K562 (cell line): ENCODE data around the gene MYOM1. TPM values are rescaled to one million over a fixed set of nuclear protein-coding genes. Genes with fewer than 3 reads are reported as not detected.

Source experiments
- ATAC-seq: fragments of 200-7000 bp; cut with Tn5 transposase; 3 replicates; pipeline ENCODE4 v1.9.1; 2020; ENCODE audit warnings: moderate library complexity
- BruUV-seq: library from RNA; stranded (reverse); fragments of 400-500 nt; replicated peaks from 2 replicates; lab custom pipeline; 2021; lab: Mats Ljungman, UMichigan
- CTCF ChIA-PET: fragments of 300-600 bp; formaldehyde crosslinking; extraction: SDS; loops from one replicate; lab custom pipeline; 2021; ENCODE audit warnings: low intra/inter-chr PET ratio; lab: Yijun Ruan, JAX
- POLR2A ChIA-PET: fragments of 300-600, 350-650 bp; sonication (Branson Sonifier 250); formaldehyde crosslinking; extraction: SDS; loops from one replicate; lab custom pipeline; 2021; ENCODE audit warnings: antibody characterized with exemption, inconsistent platforms; lab: Yijun Ruan, JAX
- DNase-seq, 4 experiments: peaks; one replicate each; pipeline versions ENCODE4 v3.0.0 to v3.0.0-alpha.2; 2011 to 2018; ENCODE audit warnings: low spot score in 3 of 4, mixed read lengths in 3 of 4; ENCODE audit errors: extremely low read depth in 1 of 4
- FAIRE-seq: peaks from 2 replicates; lab custom pipeline; 2011; peaks lifted over from hg19 to GRCh38; lab: Jason Lieb, UNC
- H2AFZ ChIP-seq: 2 replicates; pipeline ENCODE4 v1.6.0; 2011; ENCODE audit warnings: low read depth, low read length, control low read depth, inconsistent platforms
- H3K27ac ChIP-seq: fragments of 200-600 bp; 3 replicates; pipeline ENCODE4 v1.8.0; 2011; ENCODE audit warnings: low read depth, mild to moderate bottlenecking, control low read depth, inconsistent platforms, low read length, moderate library complexity, mixed read lengths; ENCODE audit errors: extremely low read depth
- H3K27me3 ChIP-seq, 2 experiments: fragments of 300-600 bp in 1 of 2; 2 replicates in 1 of 2; 3 replicates in 1 of 2; pipeline versions ENCODE4 v1.6.0 to v1.8.0; 2011; ENCODE audit warnings: inconsistent platforms in 2 of 2, low read length in 2 of 2, mild to moderate bottlenecking in 1 of 2, mixed read lengths in 1 of 2, moderate library complexity in 1 of 2; ENCODE audit not compliant: control insufficient read depth in 2 of 2, insufficient read depth in 2 of 2
- H3K36me3 ChIP-seq: fragments of 300-600 bp; 3 replicates; pipeline ENCODE4 v1.8.0; 2011; ENCODE audit warnings: mild to moderate bottlenecking, low read length, inconsistent platforms; ENCODE audit not compliant: control insufficient read depth, insufficient read depth
- H3K4me1 ChIP-seq, 2 experiments: fragments of 200-600 bp in 1 of 2; replicated peaks in 1 of 2; 2 replicates in 1 of 2; 3 replicates in 1 of 2; pipeline versions ENCODE4 v1.5.1 to v1.8.0; 2011; ENCODE audit warnings: inconsistent platforms in 2 of 2, low read length in 2 of 2, mild to moderate bottlenecking in 1 of 2, mixed read lengths in 1 of 2, moderate library complexity in 1 of 2; ENCODE audit not compliant: control insufficient read depth in 2 of 2, insufficient read depth in 2 of 2
- H3K4me2 ChIP-seq: 2 replicates; pipeline ENCODE4 v1.6.1; 2011; ENCODE audit warnings: low read length, control low read depth, inconsistent platforms, mixed read lengths; ENCODE audit not compliant: insufficient read depth
- H3K4me3 ChIP-seq: fragments of 200-600 bp; sonication (generic), shearing (Covaris generic); 2 replicates; pipeline ENCODE4 v1.5.1; 2016; ENCODE audit warnings: control low read depth, inconsistent platforms
- H3K79me2 ChIP-seq: fragments of 200-600 bp; 3 replicates; pipeline ENCODE4 v1.8.0; 2011; ENCODE audit warnings: low read length, inconsistent platforms; ENCODE audit not compliant: control insufficient read depth, insufficient read depth
- H3K9ac ChIP-seq, 2 experiments: 2 replicates each; pipeline versions ENCODE4 v1.6.0 to v1.6.1; 2011; ENCODE audit warnings: low read depth in 2 of 2, low read length in 2 of 2, control low read depth in 1 of 2, inconsistent platforms in 1 of 2, mild to moderate bottlenecking in 1 of 2, mixed read lengths in 1 of 2; ENCODE audit not compliant: insufficient read depth in 1 of 2
- H3K9me1 ChIP-seq: one replicate; pipeline ENCODE4 v1.6.0; 2011; ENCODE audit warnings: inconsistent platforms, mild to moderate bottlenecking, low read length, moderate library complexity; ENCODE audit not compliant: control insufficient read depth, insufficient read depth
- H3K9me3 ChIP-seq: replicated peaks from 2 replicates; pipeline ENCODE4 v1.5.1; 2011; ENCODE audit warnings: low read depth, low read length, inconsistent platforms; ENCODE audit not compliant: control insufficient read depth, insufficient read depth
- H4K20me1 ChIP-seq: replicated peaks from 2 replicates; pipeline ENCODE4 v1.6.1; 2011; ENCODE audit warnings: low read length, inconsistent platforms, mixed read lengths; ENCODE audit not compliant: control insufficient read depth, insufficient read depth
- ARID1B ChIP-seq: fragments of 450-650 bp; IDR thresholded peaks from 2 replicates; pipeline ENCODE4 v1.6.1; 2016; ENCODE audit warnings: antibody characterized with exemption, mild to moderate bottlenecking, inconsistent platforms
- CBX3 ChIP-seq, 2 experiments: IDR thresholded peaks; 1 replicate in 1 of 2; 2 replicates in 1 of 2; pipeline ENCODE4 v1.6.1; 2012; ENCODE audit warnings: inconsistent platforms in 2 of 2, low read length in 2 of 2, borderline replicate concordance in 1 of 2, control low read depth in 1 of 2
- KLF6 ChIP-seq: fragments of 250-450 bp; sonication (Bioruptor Pico); IDR thresholded peaks from 2 replicates; pipeline ENCODE4 v1.4.0; 2020; ENCODE audit warnings: mild to moderate bottlenecking, moderate library complexity, borderline replicate concordance
- MEF2A ChIP-seq: IDR thresholded peaks from 2 replicates; pipeline ENCODE4 v1.6.1; 2011; ENCODE audit warnings: low read depth, mild to moderate bottlenecking, low read length, moderate library complexity; ENCODE audit not compliant: control insufficient read depth
- NCOA6 ChIP-seq: fragments of 450-650 bp; IDR thresholded peaks from 2 replicates; pipeline ENCODE4 v1.6.1; 2017; ENCODE audit warnings: mild to moderate bottlenecking
- PHF21A ChIP-seq: fragments of 450-650 bp; IDR thresholded peaks from 2 replicates; pipeline ENCODE4 v1.6.1; 2017; ENCODE audit warnings: low read depth, borderline replicate concordance
- RBM22 ChIP-seq: fragments of 200-400 bp; formaldehyde crosslinking; IDR thresholded peaks from 2 replicates; pipeline ENCODE4 v1.6.1; 2018; ENCODE audit warnings: low read length, low read depth; ENCODE audit not compliant: poor library complexity, severe bottlenecking
- SPI1 ChIP-seq: IDR thresholded peaks from 2 replicates; pipeline ENCODE4 v1.6.1; 2011; ENCODE audit warnings: low read depth, low read length, control low read depth, borderline replicate concordance
- SUPT5H ChIP-seq: fragments of 450-650 bp; IDR thresholded peaks from 2 replicates; pipeline ENCODE4 v1.6.1; 2016
- TAF7 ChIP-seq: fragments of 450-650 bp; IDR thresholded peaks from 2 replicates; pipeline ENCODE4 v1.6.1; 2016; ENCODE audit warnings: missing genetic modification characterization, missing compliant biosample characterization
- ZKSCAN8 ChIP-seq: fragments of 200-800 bp; sonication (Bioruptor generic); IDR thresholded peaks from 2 replicates; pipeline ENCODE4 v1.6.1; 2016; ENCODE audit warnings: missing genetic modification characterization, missing compliant biosample characterization
- ZNF395 ChIP-seq: fragments of 200-800 bp; sonication (Bioruptor generic); IDR thresholded peaks from 2 replicates; pipeline ENCODE4 v1.6.1; 2017; ENCODE audit warnings: missing genetic modification characterization, missing compliant biosample characterization
- ZNF586 ChIP-seq: fragments of 450-650 bp; formaldehyde crosslinking; conservative IDR thresholded peaks from 2 replicates; pipeline ENCODE4 v1.4.0; 2020; ENCODE audit warnings: mild to moderate bottlenecking, moderate library complexity
- WGBS: fragments of 100-300 bp; shearing (Covaris generic); methylation state at CpG from one replicate; pipeline ENCODE4 v1.1.6; 2016; ENCODE audit warnings: low coverage, mixed read lengths; ENCODE audit not compliant: insufficient coverage; ENCODE audit errors: missing lambda C conversion rate; 5-methylcytosine and 5-hydroxymethylcytosine counted together
- in situ Hi-C: fragments of 300-500 bp; cut with MboI; formaldehyde crosslinking; loops from 4 replicates; pipeline ENCODE4 v1.15.0; 2018; ENCODE audit warnings: inconsistent platforms, mixed read lengths
- intact Hi-C: fragments of 100-400 bp; cut with micrococcal nuclease; formaldehyde crosslinking; loops from 2 replicates; pipeline ENCODE4 v1.14.2; 2022
- polyA plus RNA-seq, 8 experiments: library from polyadenylated mRNA; depleted of rRNA in 4 of 8; stranded (reverse) in 5 of 8; unstranded in 3 of 8; fragments of >200 nt; fragmentation: Nextera tagmentation in 2 of 8; fragmentation: Illumina TruSeq in 1 of 8; extraction: Ambion mirVana in 2 of 8; extraction: Trizol in 1 of 8; gene quantifications; 2 replicates each; pipeline versions ENCODE4 v1.2.1 to v1.2.3, GENCODE V29; 2011 to 2014; ENCODE audit warnings: inconsistent platforms in 1 of 8, missing spikeins in 1 of 8
- total RNA-seq, 7 experiments: library from RNA; depleted of rRNA in 6 of 7; stranded (reverse); fragments of >200 nt in 6 of 7; fragmentation: Illumina TruSeq in 2 of 7; extraction: Trizol in 2 of 7; gene quantifications; 2 replicates each; pipeline versions ENCODE4 v1.2.1 to v1.2.3, GENCODE V29; 2011 to 2021; ENCODE audit warnings: low replicate concordance in 1 of 7
- TF ChIP-seq, protein P1 (sequence below): fragments of 250-450 bp; sonication (Bioruptor Pico); IDR thresholded peaks from 2 replicates; pipeline ENCODE4 v1.8.0; 2022; ENCODE audit warnings: moderate library complexity, mild to moderate bottlenecking, inconsistent platforms
- TF ChIP-seq, protein P2 (sequence below): fragments of 250-450 bp; sonication (Bioruptor Pico); IDR thresholded peaks from 2 replicates; pipeline ENCODE4 v1.8.0; 2022; ENCODE audit warnings: inconsistent platforms, mild to moderate bottlenecking, moderate library complexity, borderline replicate concordance
- TF ChIP-seq, protein P3 (sequence below), 2 experiments: fragments of 450-650 bp in 1 of 2; sonication (generic) in 1 of 2; formaldehyde crosslinking in 1 of 2; IDR thresholded peaks in 1 of 2; conservative IDR thresholded peaks in 1 of 2; 2 replicates each; pipeline versions ENCODE4 v1.6.1 to v1.8.1; 2016 to 2023; ENCODE audit warnings: mild to moderate bottlenecking in 2 of 2, moderate library complexity in 2 of 2, inconsistent platforms in 1 of 2, missing genetic modification reagents in 1 of 2

The MYOM1 gene
- total and polyA plus RNA-seq, 9 of the 15 experiments (the other 6 are each of a cell fraction or from before 2014, with no cell fraction given): 0.01 to 0.62 (median 0.25) TPM

GRCh38 chr18:3029215-3029952 is 190.4 kb downstream of the MYOM1 start:
- Histone ChIP-seq H3K27me3 (no peaks in the 10 kb centered on the region), H3K36me3 (no peaks in the 10 kb centered on the region), H3K4me3 (no peak overlapping the region), H4K20me1 (no peaks in the 10 kb centered on the region), H2AFZ (peak overlapping the region; percentile 80), H3K27ac (no peak overlapping the region; the same call in 2 of the 3 replicates), H3K79me2 (no peaks in the 10 kb centered on the region), H3K9me3 (no peaks in the 10 kb centered on the region), H3K4me2 (peak overlapping the region; percentile 63), H3K9me1 (no peaks in the 10 kb centered on the region), H3K9ac (peak overlapping the region; percentile 16 to 29; a peak in 2 of 4 replicates), H3K4me1 (peaks cover 3 to 17% of the 10 kb centered on the region in 2 experiments; a peak in 3 of 5 replicates)
- intact Hi-C loops: no loop called here
- CTCF ChIA-PET: no interaction called here
- POLR2A ChIA-PET: interaction anchor here (0.7 to 1.0 kb wide), 2 partner anchors 15 to 219 kb away, joined by 3 read pairs; partner anchors contain the start of gene MYL12A
- ATAC-seq: peak; percentile 76
- DNase-seq: peak in 3 of 4 experiments; percentile 24 to 64 (median 61)
- in situ Hi-C loops: no loop called here
- BruUV-seq: no TSS peak
- WGBS: 16% methylated on average over 12 of the region's 12 CpGs
- peak; percentile 86 for FAIRE-seq
- TF ChIP-seq MEF2A: peak; percentile 32; the same call in 1 of the 2 replicates
- no peak for TF ChIP-seq PHF21A
- no peak for TF ChIP-seq ZKSCAN8
- TF ChIP-seq, protein P1, sequence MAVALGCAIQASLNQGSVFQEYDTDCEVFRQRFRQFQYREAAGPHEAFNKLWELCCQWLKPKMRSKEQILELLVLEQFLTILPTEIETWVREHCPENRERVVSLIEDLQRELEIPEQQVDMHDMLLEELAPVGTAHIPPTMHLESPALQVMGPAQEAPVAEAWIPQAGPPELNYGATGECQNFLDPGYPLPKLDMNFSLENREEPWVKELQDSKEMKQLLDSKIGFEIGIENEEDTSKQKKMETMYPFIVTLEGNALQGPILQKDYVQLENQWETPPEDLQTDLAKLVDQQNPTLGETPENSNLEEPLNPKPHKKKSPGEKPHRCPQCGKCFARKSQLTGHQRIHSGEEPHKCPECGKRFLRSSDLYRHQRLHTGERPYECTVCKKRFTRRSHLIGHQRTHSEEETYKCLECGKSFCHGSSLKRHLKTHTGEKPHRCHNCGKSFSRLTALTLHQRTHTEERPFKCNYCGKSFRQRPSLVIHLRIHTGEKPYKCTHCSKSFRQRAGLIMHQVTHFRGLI (CRISPR knock-in tag): no peak
- TF ChIP-seq SUPT5H: no peak
- TF ChIP-seq ZNF586 (CRISPR knock-in tag): no peak
- 0 out of 3 replicates have a peak, but pooled peaks of 1 of the 2 experiments have one; percentile 14 for TF ChIP-seq CBX3 (IDR thresholded peaks at IDR 0.05; ENCODE audit: borderline replicate concordance in 1 of 2, low read length in 2 of 2)
- no peak for TF ChIP-seq NCOA6
- no peak for TF ChIP-seq KLF6 (CRISPR knock-in tag)
- peak; percentile 36; the same call in 1 of the 2 replicates for TF ChIP-seq ZNF395 (CRISPR knock-in tag)
- TF ChIP-seq SPI1: peak; percentile 54; the same call in 1 of the 2 replicates
- TF ChIP-seq TAF7 (tag): no peak
- TF ChIP-seq RBM22: no peak
- TF ChIP-seq ARID1B: 0 out of 2 replicates have a peak, but pooled peaks have one; percentile 15
- TF ChIP-seq, protein P2, sequence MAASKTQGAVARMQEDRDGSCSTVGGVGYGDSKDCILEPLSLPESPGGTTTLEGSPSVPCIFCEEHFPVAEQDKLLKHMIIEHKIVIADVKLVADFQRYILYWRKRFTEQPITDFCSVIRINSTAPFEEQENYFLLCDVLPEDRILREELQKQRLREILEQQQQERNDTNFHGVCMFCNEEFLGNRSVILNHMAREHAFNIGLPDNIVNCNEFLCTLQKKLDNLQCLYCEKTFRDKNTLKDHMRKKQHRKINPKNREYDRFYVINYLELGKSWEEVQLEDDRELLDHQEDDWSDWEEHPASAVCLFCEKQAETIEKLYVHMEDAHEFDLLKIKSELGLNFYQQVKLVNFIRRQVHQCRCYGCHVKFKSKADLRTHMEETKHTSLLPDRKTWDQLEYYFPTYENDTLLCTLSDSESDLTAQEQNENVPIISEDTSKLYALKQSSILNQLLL: no peak
- TF ChIP-seq, protein P3, sequence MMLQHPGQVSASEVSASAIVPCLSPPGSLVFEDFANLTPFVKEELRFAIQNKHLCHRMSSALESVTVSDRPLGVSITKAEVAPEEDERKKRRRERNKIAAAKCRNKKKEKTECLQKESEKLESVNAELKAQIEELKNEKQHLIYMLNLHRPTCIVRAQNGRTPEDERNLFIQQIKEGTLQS (IDR thresholded peaks at IDR 0.05): no peak
- TF ChIP-seq, protein P3 (CRISPR knock-in tag; conservative IDR thresholded peaks at IDR 0.05): no peak
